WERI-Rb-1 (cell line): ENCODE measurements around the gene SAMD4A.

ENCODE experiments used
- DNase-seq: peaks from one replicate; pipeline ENCODE4 v3.0.0-alpha.2; 2020
- H3K27ac ChIP-seq: fragments of 250-450 bp; sonication (Bioruptor Pico); 2 replicates; pipeline ENCODE4 v1.5.1; 2020; ENCODE audit warnings: mild to moderate bottlenecking, moderate library complexity
- H3K27me3 ChIP-seq: fragments of 250-450 bp; sonication (Bioruptor Pico); 2 replicates; pipeline ENCODE4 v1.5.1; 2021; ENCODE audit warnings: mild to moderate bottlenecking, low read depth, moderate library complexity; ENCODE audit not compliant: insufficient read depth, severe bottlenecking
- H3K36me3 ChIP-seq: fragments of 250-450 bp; sonication (Bioruptor Pico); 2 replicates; pipeline ENCODE4 v1.5.1; 2020; ENCODE audit warnings: mild to moderate bottlenecking, moderate library complexity
- H3K4me3 ChIP-seq: 2 replicates; pipeline ENCODE4 v1.5.1; 2011; ENCODE audit warnings: low read depth, mild to moderate bottlenecking, control low read depth, low read length
- H3K9me3 ChIP-seq: fragments of 250-450 bp; sonication (Bioruptor Pico); 2 replicates; pipeline ENCODE4 v1.5.1; 2021; ENCODE audit warnings: mild to moderate bottlenecking, moderate library complexity; ENCODE audit not compliant: severe bottlenecking
- CTCF ChIP-seq: IDR thresholded peaks from 2 replicates; pipeline ENCODE4 v1.5.1; 2011; ENCODE audit warnings: low read depth, mild to moderate bottlenecking, control low read depth, inconsistent platforms, low read length

Gene SAMD4A

GRCh38 chr14:54600717-54601109 lies 33.8 kb downstream of the SAMD4A start:
- H3K4me3 ChIP-seq = no peak overlapping the region
- peaks cover 14% of the 10 kb centered on the region for H3K36me3 ChIP-seq
- DNase-seq = no peak
- no peaks in the 10 kb centered on the region for H3K9me3 ChIP-seq
- H3K27me3 ChIP-seq = no peaks in the 10 kb centered on the region
- no peak for TF ChIP-seq CTCF
- H3K27ac ChIP-seq = no peak overlapping the region

GRCh38 chr14:54603362-54603761 lies 36.4 kb downstream of the SAMD4A start:
- TF ChIP-seq CTCF = no peak
- no peaks in the 10 kb centered on the region for H3K27me3 ChIP-seq
- DNase-seq = no peak
- no peak overlapping the region for H3K4me3 ChIP-seq
- no peaks in the 10 kb centered on the region for H3K9me3 ChIP-seq
- H3K36me3 ChIP-seq = peaks cover 11% of the 10 kb centered on the region
- no peak overlapping the region for H3K27ac ChIP-seq

GRCh38 chr14:54606178-54606577 lies 39.2 kb downstream of the SAMD4A start:
- TF ChIP-seq CTCF = no peak
- peaks cover 23% of the 10 kb centered on the region for H3K36me3 ChIP-seq
- no peak for DNase-seq
- no peak overlapping the region for H3K4me3 ChIP-seq
- H3K27me3 ChIP-seq = no peaks in the 10 kb centered on the region
- H3K27ac ChIP-seq = no peak overlapping the region
- peaks cover 4% of the 10 kb centered on the region for H3K9me3 ChIP-seq

GRCh38 chr14:54606631-54607133 lies 39.8 kb downstream of the SAMD4A start:
- Histone ChIP-seq H3K4me3 (no peak overlapping the region), H3K27ac (no peak overlapping the region), H3K9me3 (peaks cover 4% of the 10 kb centered on the region), H3K36me3 (peaks cover 24% of the 10 kb centered on the region), H3K27me3 (no peaks in the 10 kb centered on the region)
- no peak for DNase-seq
- TF ChIP-seq CTCF = no peak

- Histone ChIP-seq H3K36me3 (peaks cover 21% of the 10 kb centered on the region), H3K27me3 (no peaks in the 10 kb centered on the region), H3K9me3 (peaks cover 4% of the 10 kb centered on the region), H3K27ac (no peak overlapping the region), H3K4me3 (no peak overlapping the region)
- no peak for DNase-seq
- no peak for TF ChIP-seq CTCF
Observed at GRCh38 chr14:54609576-54609975, 42.6 kb downstream of the SAMD4A start.
